Measurements from ENCODE around the gene FBXL13. TPM values are rescaled to one million over a fixed set of nuclear protein-coding genes. Genes with fewer than 3 reads are reported as not detected.

Gene FBXL13
- total RNA-seq, 2 donors from 2014 or later, result 4.2 to 5.6 TPM

GRCh38 chr7:102837802-102838201 lies 236.8 kb downstream of the FBXL13 start:
- 77 to 89% methylated on average over 3 of the region's 3 CpGs for WGBS, 2 donors
- intact Hi-C loops (cut with DNase I), result no loop called here
- Histone ChIP-seq H3K36me3 (replicated peaks in 1 of 2; ENCODE audit: insufficient read depth in 1 of 2, low read depth in 2 of 2) (no peaks in the 10 kb centered on the region), H3K9me3 (no peaks in the 10 kb centered on the region), H3K27ac (no peak overlapping the region), H3K4me1 (peaks cover 12% of the 10 kb centered on the region), H3K27me3 (no peaks in the 10 kb centered on the region), H3K4me3 (no peak overlapping the region)
- no peak for DNase-seq
- no peak for TF ChIP-seq CTCF (IDR thresholded peaks at IDR 0.05)
- TF ChIP-seq POLR2A (IDR thresholded peaks at IDR 0.05), result no peak
- ATAC-seq, result no peak

- H3K4me1 ChIP-seq, result peaks cover 8% of the 10 kb centered on the region
- ATAC-seq (no peak), DNase-seq (no peak)
- intact Hi-C loops (cut with DNase I), result no loop called here
- no peaks in the 10 kb centered on the region for H3K9me3 ChIP-seq
- 87 to 100% methylated on average over 1 of the region's 1 CpG for WGBS, 2 donors
- TF ChIP-seq POLR2A (IDR thresholded peaks at IDR 0.05) (no peak), CTCF (IDR thresholded peaks at IDR 0.05) (no peak)
- H3K36me3 ChIP-seq (replicated peaks in 1 of 2; ENCODE audit: insufficient read depth in 1 of 2, low read depth in 2 of 2), result no peaks in the 10 kb centered on the region
- no peak overlapping the region for H3K4me3 ChIP-seq
- peak overlapping the region in 1 of 4 donors; percentile 29 for H3K27ac ChIP-seq
- H3K27me3 ChIP-seq, result no peaks in the 10 kb centered on the region
Measured at GRCh38 chr7:102836977-102837376, 237.6 kb downstream of the FBXL13 start.

- intact Hi-C loops (cut with DNase I), result no loop called here
Measured at GRCh38 chr7:102836191-102836919, 238.2 kb downstream of the FBXL13 start.

GRCh38 chr7:102834999-102835398 lies 239.6 kb downstream of the FBXL13 start:
- no peak for TF ChIP-seq CTCF (IDR thresholded peaks at IDR 0.05)
- TF ChIP-seq POLR2A (IDR thresholded peaks at IDR 0.05), result no peak
- H3K4me3 ChIP-seq, result no peak overlapping the region
- H3K9me3 ChIP-seq, result no peaks in the 10 kb centered on the region
- H3K27ac ChIP-seq, result no peak overlapping the region
- ATAC-seq (no peak), DNase-seq (no peak)
- intact Hi-C loops (cut with DNase I), result no loop called here
- peaks cover 8% of the 10 kb centered on the region for H3K4me1 ChIP-seq
- 64 to 68% methylated on average over 1 of the region's 1 CpG for WGBS, 2 donors
- H3K36me3 ChIP-seq (replicated peaks in 1 of 2; ENCODE audit: insufficient read depth in 1 of 2, low read depth in 2 of 2), result no peaks in the 10 kb centered on the region
- no peaks in the 10 kb centered on the region for H3K27me3 ChIP-seq

More at GRCh38 chr7:102836191-102836919, 238.2 kb downstream of the FBXL13 start:
- TF ChIP-seq CTCF (IDR thresholded peaks at IDR 0.05) (no peak), POLR2A (IDR thresholded peaks at IDR 0.05) (no peak)
- H3K9me3 ChIP-seq, result no peaks in the 10 kb centered on the region
- H3K27me3 ChIP-seq, result no peaks in the 10 kb centered on the region
- no peak overlapping the region for H3K4me3 ChIP-seq
- peak overlapping the region in 1 of 4 donors; percentile 29 for H3K27ac ChIP-seq
- peaks cover 8% of the 10 kb centered on the region for H3K4me1 ChIP-seq
- no peaks in the 10 kb centered on the region for H3K36me3 ChIP-seq (replicated peaks in 1 of 2; ENCODE audit: insufficient read depth in 1 of 2, low read depth in 2 of 2)
- no peak for DNase-seq
- WGBS, 2 donors, result 61 to 67% methylated on average over 6 of the region's 6 CpGs
- ATAC-seq, result peak; percentile 68

GRCh38 chr7:102834466-102834865 lies 240.1 kb downstream of the FBXL13 start:
- no peak for ATAC-seq
- 96 to 97% methylated on average over 1 of the region's 1 CpG for WGBS, 2 donors
- Histone ChIP-seq H3K36me3 (replicated peaks in 1 of 2; ENCODE audit: insufficient read depth in 1 of 2, low read depth in 2 of 2) (no peaks in the 10 kb centered on the region), H3K27ac (peak overlapping the region in 1 of 4 donors; percentile 51), H3K9me3 (no peaks in the 10 kb centered on the region), H3K4me3 (no peak overlapping the region), H3K27me3 (no peaks in the 10 kb centered on the region), H3K4me1 (peaks cover 8% of the 10 kb centered on the region)
- DNase-seq, result no peak
- no peak for TF ChIP-seq CTCF (IDR thresholded peaks at IDR 0.05)
- TF ChIP-seq POLR2A (IDR thresholded peaks at IDR 0.05), result no peak
- intact Hi-C loops (cut with DNase I), result no loop called here
